ENCODE measurements around the gene STBD1. TPM values are rescaled to one million over a fixed set of nuclear protein-coding genes. Genes with fewer than 3 reads are reported as not detected.
"Not testable (repeated sequence)": the region's sequence is repeated elsewhere in the genome, so short reads cannot be mapped to it uniquely, and the experiment has no call there.

Gene STBD1
- total RNA-seq, 1 donor from 2014 or later: 12.9 TPM

DNA sequence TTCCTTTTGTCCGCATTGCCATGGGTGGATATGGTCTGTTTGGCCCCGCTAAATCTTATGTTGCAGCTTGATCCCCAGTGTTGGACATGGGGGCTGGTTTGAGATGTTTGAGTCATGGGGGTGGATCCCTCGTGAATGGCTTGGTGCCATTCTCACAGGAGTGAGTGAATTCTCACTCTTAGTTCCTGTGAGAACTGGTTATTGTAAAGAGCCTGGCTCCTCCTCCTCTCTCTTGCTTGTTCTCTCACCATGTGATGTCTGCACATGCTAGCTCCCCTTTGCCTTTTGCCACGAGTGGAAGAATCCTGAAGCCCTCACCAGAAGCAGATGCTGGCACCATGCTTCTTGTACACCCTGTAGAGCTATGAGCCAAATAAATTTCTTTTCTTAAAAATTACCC lies 22.6 kb upstream of the STBD1 start:
- TF ChIP-seq, protein P1, sequence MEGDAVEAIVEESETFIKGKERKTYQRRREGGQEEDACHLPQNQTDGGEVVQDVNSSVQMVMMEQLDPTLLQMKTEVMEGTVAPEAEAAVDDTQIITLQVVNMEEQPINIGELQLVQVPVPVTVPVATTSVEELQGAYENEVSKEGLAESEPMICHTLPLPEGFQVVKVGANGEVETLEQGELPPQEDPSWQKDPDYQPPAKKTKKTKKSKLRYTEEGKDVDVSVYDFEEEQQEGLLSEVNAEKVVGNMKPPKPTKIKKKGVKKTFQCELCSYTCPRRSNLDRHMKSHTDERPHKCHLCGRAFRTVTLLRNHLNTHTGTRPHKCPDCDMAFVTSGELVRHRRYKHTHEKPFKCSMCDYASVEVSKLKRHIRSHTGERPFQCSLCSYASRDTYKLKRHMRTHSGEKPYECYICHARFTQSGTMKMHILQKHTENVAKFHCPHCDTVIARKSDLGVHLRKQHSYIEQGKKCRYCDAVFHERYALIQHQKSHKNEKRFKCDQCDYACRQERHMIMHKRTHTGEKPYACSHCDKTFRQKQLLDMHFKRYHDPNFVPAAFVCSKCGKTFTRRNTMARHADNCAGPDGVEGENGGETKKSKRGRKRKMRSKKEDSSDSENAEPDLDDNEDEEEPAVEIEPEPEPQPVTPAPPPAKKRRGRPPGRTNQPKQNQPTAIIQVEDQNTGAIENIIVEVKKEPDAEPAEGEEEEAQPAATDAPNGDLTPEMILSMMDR (IDR thresholded peaks at IDR 0.05): no peak
- Mint-ChIP-seq H3K27me3 (ENCODE audit: low read depth) (peaks cover 5% of the 10 kb centered on the region), H3K9me3 (ENCODE audit: low read depth) (peaks cover 24% of the 10 kb centered on the region), H3K36me3 (ENCODE audit: low read depth) (peaks cover 10% of the 10 kb centered on the region), H3K27ac (ENCODE audit: unreplicated experiment) (no peak overlapping the region), H3K4me3 (ENCODE audit: unreplicated experiment) (no peak overlapping the region), H3K4me1 (ENCODE audit: low read depth) (no peaks in the 10 kb centered on the region)
- no peak for DNase-seq (ENCODE audit: low spot score)

DNA sequence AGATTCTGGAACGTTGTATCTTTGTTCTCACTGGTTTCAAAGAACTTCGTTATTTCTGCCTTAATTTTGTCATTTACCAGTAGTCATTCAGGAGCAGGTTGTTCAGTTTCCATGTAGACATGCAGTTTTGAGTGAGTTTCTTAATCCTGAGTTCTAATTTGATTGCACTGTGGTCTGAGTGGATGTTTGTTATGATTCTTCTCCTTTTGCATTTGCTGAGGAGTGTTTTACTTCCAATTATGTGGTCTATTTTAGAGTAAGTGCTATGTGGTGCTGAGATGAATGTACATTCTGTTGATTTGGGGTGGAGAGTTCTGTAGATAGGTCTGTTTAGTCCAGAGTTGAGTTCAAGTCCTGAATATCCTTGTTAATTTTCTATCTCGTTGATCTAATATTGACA lies 18.7 kb upstream of the STBD1 start:
- not testable (repeated sequence) for H3K4me1 Mint-ChIP-seq (ENCODE audit: low read depth); H3K27me3 Mint-ChIP-seq (ENCODE audit: low read depth); H3K27ac Mint-ChIP-seq (ENCODE audit: unreplicated experiment); DNase-seq (ENCODE audit: low spot score); H3K4me3 Mint-ChIP-seq (ENCODE audit: unreplicated experiment)
- H3K36me3 Mint-ChIP-seq (ENCODE audit: low read depth): peaks cover 10% of the 10 kb centered on the region
- peaks cover 26% of the 10 kb centered on the region for H3K9me3 Mint-ChIP-seq (ENCODE audit: low read depth)

DNA sequence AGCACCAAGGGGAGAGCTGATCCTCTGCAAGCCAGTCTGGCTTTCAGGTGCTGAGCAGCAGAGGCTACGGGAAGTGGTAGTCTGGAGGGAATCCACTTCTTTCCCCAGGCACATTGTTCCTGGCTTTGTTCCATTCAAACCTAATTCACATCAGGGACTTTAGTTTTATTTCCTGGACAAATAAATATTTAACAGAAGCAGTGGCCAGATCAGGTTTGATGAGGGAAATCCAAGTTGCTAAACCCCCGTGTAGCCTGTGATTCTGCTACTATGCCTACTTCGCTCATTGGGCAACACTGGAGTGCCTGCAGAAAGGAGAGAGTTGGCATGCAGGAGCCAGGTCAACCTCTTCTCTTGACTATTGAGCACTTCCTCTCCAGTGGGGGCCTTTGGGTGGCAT lies 13.8 kb upstream of the STBD1 start:
- DNase-seq (ENCODE audit: low spot score): no peak
- H3K27ac Mint-ChIP-seq (ENCODE audit: unreplicated experiment): no peak overlapping the region
- peaks cover 20% of the 10 kb centered on the region for H3K9me3 Mint-ChIP-seq (ENCODE audit: low read depth)
- H3K4me1 Mint-ChIP-seq (ENCODE audit: low read depth): no peaks in the 10 kb centered on the region
- H3K4me3 Mint-ChIP-seq (ENCODE audit: unreplicated experiment): no peak overlapping the region
- TF ChIP-seq, protein P1 (IDR thresholded peaks at IDR 0.05): no peak
- peaks cover 4% of the 10 kb centered on the region for H3K36me3 Mint-ChIP-seq (ENCODE audit: low read depth)
- peaks cover 2% of the 10 kb centered on the region for H3K27me3 Mint-ChIP-seq (ENCODE audit: low read depth)

DNA sequence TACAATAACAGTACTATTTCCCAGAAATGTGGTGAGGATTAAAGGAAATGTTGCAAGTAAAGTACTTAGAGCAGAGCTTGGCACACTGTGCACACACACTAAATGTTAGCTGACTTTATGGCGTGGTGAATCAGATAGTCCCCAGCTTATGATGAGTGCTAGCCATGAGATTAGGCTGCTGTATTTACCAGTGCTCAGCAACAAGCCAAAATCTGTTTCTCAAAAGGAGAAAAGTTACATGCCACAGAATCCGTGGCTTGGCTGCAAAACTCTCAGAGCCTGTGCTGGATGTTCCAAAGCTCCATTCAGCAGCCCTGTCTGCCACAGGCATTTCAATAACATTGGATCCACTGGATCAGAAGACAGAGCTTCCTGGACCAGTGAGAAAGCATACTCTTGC lies 12.8 kb upstream of the STBD1 start:
- H3K4me1 Mint-ChIP-seq (ENCODE audit: low read depth): no peaks in the 10 kb centered on the region
- peaks cover 9% of the 10 kb centered on the region for H3K36me3 Mint-ChIP-seq (ENCODE audit: low read depth)
- no peaks in the 10 kb centered on the region for H3K27me3 Mint-ChIP-seq (ENCODE audit: low read depth)
- no peak overlapping the region for H3K27ac Mint-ChIP-seq (ENCODE audit: unreplicated experiment)
- no peak for DNase-seq (ENCODE audit: low spot score)
- TF ChIP-seq, protein P1 (IDR thresholded peaks at IDR 0.05): no peak
- peaks cover 25% of the 10 kb centered on the region for H3K9me3 Mint-ChIP-seq (ENCODE audit: low read depth)
- H3K4me3 Mint-ChIP-seq (ENCODE audit: unreplicated experiment): no peak overlapping the region

DNA sequence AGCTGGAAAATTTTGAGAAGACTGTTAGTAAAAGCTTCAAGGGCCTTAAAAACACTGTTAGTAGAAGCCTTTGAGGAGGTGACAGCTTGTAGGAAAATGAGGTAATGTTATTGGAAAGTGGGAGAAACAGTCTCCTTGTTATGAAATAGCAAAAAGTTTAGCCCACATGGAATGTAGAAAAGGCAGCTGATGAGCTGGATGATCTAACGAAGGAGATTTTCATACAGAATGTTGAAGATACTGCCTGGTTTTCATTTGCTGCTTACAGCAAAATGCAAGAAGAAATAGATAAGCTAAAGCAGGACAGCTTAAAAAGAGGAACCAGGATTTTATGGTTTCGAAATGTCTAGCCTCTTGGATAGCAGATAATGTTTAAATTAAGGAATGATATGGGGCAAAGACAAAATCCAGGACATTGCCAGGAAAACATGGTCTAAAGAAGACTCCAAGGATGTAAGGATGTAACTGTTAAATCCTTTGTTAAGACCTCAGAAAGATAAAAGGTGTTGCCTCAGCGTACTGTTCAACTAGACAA lies 10.2 kb upstream of the STBD1 start:
- peaks cover 9% of the 10 kb centered on the region for H3K36me3 Mint-ChIP-seq (ENCODE audit: low read depth)
- peaks cover 11% of the 10 kb centered on the region for H3K4me1 Mint-ChIP-seq (ENCODE audit: low read depth)
- H3K27ac Mint-ChIP-seq (ENCODE audit: unreplicated experiment): no peak overlapping the region
- no peaks in the 10 kb centered on the region for H3K27me3 Mint-ChIP-seq (ENCODE audit: low read depth)
- no peak for DNase-seq (ENCODE audit: low spot score)
- TF ChIP-seq, protein P1 (IDR thresholded peaks at IDR 0.05): no peak
- peaks cover 23% of the 10 kb centered on the region for H3K9me3 Mint-ChIP-seq (ENCODE audit: low read depth)
- no peak overlapping the region for H3K4me3 Mint-ChIP-seq (ENCODE audit: unreplicated experiment)

DNA sequence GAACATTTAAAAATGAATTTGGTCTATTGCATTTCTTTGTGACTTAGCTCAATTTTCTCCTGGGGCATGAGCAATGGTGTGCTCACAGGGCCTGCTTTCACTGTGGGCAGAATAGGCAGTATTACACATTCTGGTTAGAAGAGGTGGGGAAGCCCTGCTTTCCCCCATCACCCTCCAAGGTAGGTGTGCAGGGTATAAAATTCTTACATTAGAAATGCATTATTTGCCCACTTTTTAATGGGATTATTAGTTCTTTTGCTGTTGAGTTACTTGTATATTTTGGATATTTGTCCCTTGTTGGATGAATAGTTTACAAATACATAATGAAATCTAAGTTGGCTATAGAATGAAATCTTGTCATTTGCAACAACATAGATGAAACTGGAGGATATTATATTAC lies 8.3 kb upstream of the STBD1 start:
- DNase-seq (ENCODE audit: low spot score): no peak
- Mint-ChIP-seq H3K36me3 (ENCODE audit: low read depth) (peaks cover 9% of the 10 kb centered on the region), H3K27ac (ENCODE audit: unreplicated experiment) (no peak overlapping the region), H3K9me3 (ENCODE audit: low read depth) (peaks cover 23% of the 10 kb centered on the region), H3K27me3 (ENCODE audit: low read depth) (no peaks in the 10 kb centered on the region), H3K4me3 (ENCODE audit: unreplicated experiment) (no peak overlapping the region), H3K4me1 (ENCODE audit: low read depth) (peaks cover 27% of the 10 kb centered on the region)
- TF ChIP-seq, protein P1 (IDR thresholded peaks at IDR 0.05): no peak

Measured in chondrocyte (in vitro differentiated cells).